Measurements from ENCODE around the gene SFXN1.

SFXN1 gene

GRCh38 chr5:175469916-175470315 lies 8.4 kb upstream of the SFXN1 start:
- in situ Hi-C loops (cut with MboI; ENCODE audit: low pct_unique_long_range_greater_than_20kb, low sequenced_read_pairs, unreplicated experiment) = no loop called here
- no peak for DNase-seq (ENCODE audit: low spot score)
- no peak for TF ChIP-seq CTCF (IDR thresholded peaks at IDR 0.05; ENCODE audit: extremely low read depth, insufficient read depth, missing control alignments)

- in situ Hi-C loops (cut with MboI; ENCODE audit: low pct_unique_long_range_greater_than_20kb, low sequenced_read_pairs, unreplicated experiment) = no loop called here
Observed at GRCh38 chr5:175470781-175471180, 7.6 kb upstream of the SFXN1 start.

GRCh38 chr5:175471196-175471595 lies 7.2 kb upstream of the SFXN1 start:
- TF ChIP-seq CTCF (IDR thresholded peaks at IDR 0.05; ENCODE audit: extremely low read depth, insufficient read depth, missing control alignments) = no peak
- in situ Hi-C loops (cut with MboI; ENCODE audit: low pct_unique_long_range_greater_than_20kb, low sequenced_read_pairs, unreplicated experiment) = no loop called here
- no peak for DNase-seq (ENCODE audit: low spot score)

More at GRCh38 chr5:175470781-175471180, 7.6 kb upstream of the SFXN1 start:
- DNase-seq (ENCODE audit: low spot score) = no peak
- no peak for TF ChIP-seq CTCF (IDR thresholded peaks at IDR 0.05; ENCODE audit: extremely low read depth, insufficient read depth, missing control alignments)

- TF ChIP-seq CTCF (IDR thresholded peaks at IDR 0.05; ENCODE audit: extremely low read depth, insufficient read depth, missing control alignments) = no peak
- no peak for DNase-seq (ENCODE audit: low spot score)
- in situ Hi-C loops (cut with MboI; ENCODE audit: low pct_unique_long_range_greater_than_20kb, low sequenced_read_pairs, unreplicated experiment) = no loop called here
Observed at GRCh38 chr5:175471628-175472027, 6.7 kb upstream of the SFXN1 start.

GRCh38 chr5:175472378-175472777 lies 6.0 kb upstream of the SFXN1 start:
- in situ Hi-C loops (cut with MboI; ENCODE audit: low pct_unique_long_range_greater_than_20kb, low sequenced_read_pairs, unreplicated experiment) = no loop called here
- no peak for TF ChIP-seq CTCF (IDR thresholded peaks at IDR 0.05; ENCODE audit: extremely low read depth, insufficient read depth, missing control alignments)
- no peak for DNase-seq (ENCODE audit: low spot score)

- TF ChIP-seq CTCF (IDR thresholded peaks at IDR 0.05; ENCODE audit: extremely low read depth, insufficient read depth, missing control alignments) = no peak
- no peak for DNase-seq (ENCODE audit: low spot score)
- in situ Hi-C loops (cut with MboI; ENCODE audit: low pct_unique_long_range_greater_than_20kb, low sequenced_read_pairs, unreplicated experiment) = no loop called here
Observed at GRCh38 chr5:175475248-175475647, 3.1 kb upstream of the SFXN1 start.

- no peak for TF ChIP-seq CTCF (IDR thresholded peaks at IDR 0.05; ENCODE audit: extremely low read depth, insufficient read depth, missing control alignments)
- DNase-seq (ENCODE audit: low spot score) = no peak
- in situ Hi-C loops (cut with MboI; ENCODE audit: low pct_unique_long_range_greater_than_20kb, low sequenced_read_pairs, unreplicated experiment) = no loop called here
Observed at GRCh38 chr5:175477440-175477839, 920 bp upstream of the SFXN1 start.
